IPS-20b (cell line): ENCODE data around the gene CIBAR2.
"Not testable (repeated sequence)": the region's sequence is repeated elsewhere in the genome, so short reads cannot be mapped to it uniquely, and the experiment has no call there.

Source experiments
- H3K27ac ChIP-seq: one replicate; pipeline ENCODE4 v1.5.1; 2013; ENCODE audit warnings: low read length
- H3K27me3 ChIP-seq: 2 replicates; pipeline ENCODE4 v1.6.1; 2013; ENCODE audit warnings: mild to moderate bottlenecking, low read length, inconsistent platforms; ENCODE audit not compliant: insufficient read depth
- H3K36me3 ChIP-seq: 2 replicates; pipeline ENCODE4 v1.6.1; 2013; ENCODE audit warnings: low read depth, mild to moderate bottlenecking, inconsistent platforms, low read length, moderate library complexity; ENCODE audit not compliant: insufficient read depth
- H3K4me1 ChIP-seq: 2 replicates; pipeline ENCODE4 v1.6.1; 2013; ENCODE audit warnings: mild to moderate bottlenecking, control low read depth, inconsistent platforms, low read length, moderate library complexity; ENCODE audit not compliant: insufficient read depth
- H3K4me3 ChIP-seq: 2 replicates; pipeline ENCODE4 v1.5.1; 2013; ENCODE audit warnings: mild to moderate bottlenecking, low read length, inconsistent platforms
- H3K9ac ChIP-seq: 2 replicates; pipeline ENCODE4 v1.6.1; 2013; ENCODE audit warnings: low read depth, mild to moderate bottlenecking, inconsistent platforms, low read length, moderate library complexity
- H3K9me3 ChIP-seq: 2 replicates; pipeline ENCODE4 v1.6.1; 2013; ENCODE audit warnings: mild to moderate bottlenecking, low read depth, low read length, inconsistent platforms; ENCODE audit not compliant: insufficient read depth

The CIBAR2 gene

DNA sequence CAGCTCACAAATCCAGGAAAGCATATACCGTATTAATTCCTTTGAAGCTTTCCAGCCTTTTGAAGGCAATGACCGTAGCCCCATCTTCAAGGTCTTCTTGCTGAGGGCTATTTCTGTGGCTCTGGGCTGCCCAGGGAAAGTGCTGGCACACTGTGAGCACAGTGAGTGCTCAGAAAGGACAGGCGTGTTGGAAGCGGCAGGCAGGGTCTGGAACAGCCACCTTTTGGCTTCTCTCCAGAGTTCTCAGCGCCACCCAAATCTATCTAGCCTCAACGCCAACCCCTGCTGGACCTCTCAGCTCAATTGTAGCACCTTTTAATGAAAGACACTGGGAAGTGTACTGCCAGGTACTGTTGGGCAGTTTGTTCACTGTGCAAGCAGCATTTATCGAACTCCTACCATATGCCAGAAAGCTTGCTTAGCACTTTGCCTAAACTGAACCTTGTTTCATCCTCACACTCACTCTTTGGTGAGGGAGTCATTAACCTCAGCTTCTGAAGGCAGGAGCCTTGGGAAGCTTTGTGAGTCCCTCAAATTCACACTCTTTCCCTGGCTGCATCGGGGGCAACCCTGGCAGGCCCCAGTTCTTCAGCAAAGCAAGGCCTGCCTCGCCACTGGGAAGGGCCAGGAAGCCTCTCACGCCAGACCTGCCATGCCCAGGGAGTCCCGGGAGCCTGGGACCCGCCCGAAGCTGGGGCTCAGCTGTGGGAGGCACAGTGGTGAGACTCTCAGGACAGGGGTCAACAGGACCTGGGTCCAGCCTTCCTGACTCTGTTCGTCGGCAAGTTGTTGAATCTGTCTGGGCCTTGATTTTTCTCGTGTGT, 13.5 kb upstream of the CIBAR2 start:
- Histone ChIP-seq H3K4me3 (no peak overlapping the region), H3K9ac (no peak overlapping the region), H3K36me3 (no peaks in the 10 kb centered on the region), H3K9me3 (no peaks in the 10 kb centered on the region), H3K27ac (no peak overlapping the region), H3K4me1 (peaks cover 17% of the 10 kb centered on the region; the same call in 1 of the 2 replicates), H3K27me3 (0 out of 2 replicates have a peak, but pooled peaks cover 5% of the 10 kb centered on the region)

GRCh38 chr16:85124636-85125346, 12.5 kb upstream of the CIBAR2 start:
- H3K4me1 ChIP-seq: peaks cover 13% of the 10 kb centered on the region; the same call in 1 of the 2 replicates
- H3K27ac ChIP-seq: no peak overlapping the region
- no peak overlapping the region for H3K4me3 ChIP-seq
- H3K9ac ChIP-seq: no peak overlapping the region
- 0 out of 2 replicates have a peak, but pooled peaks cover 5% of the 10 kb centered on the region for H3K27me3 ChIP-seq
- no peaks in the 10 kb centered on the region for H3K36me3 ChIP-seq
- H3K9me3 ChIP-seq: no peaks in the 10 kb centered on the region

GRCh38 chr16:85123891-85124635, 11.8 kb upstream of the CIBAR2 start:
- Histone ChIP-seq H3K27me3 (0 out of 2 replicates have a peak, but pooled peaks cover 5% of the 10 kb centered on the region), H3K4me1 (peaks cover 13% of the 10 kb centered on the region; the same call in 1 of the 2 replicates), H3K27ac (no peak overlapping the region), H3K9ac (no peak overlapping the region), H3K36me3 (no peaks in the 10 kb centered on the region), H3K9me3 (no peaks in the 10 kb centered on the region), H3K4me3 (no peak overlapping the region)

- not testable (repeated sequence) for H3K27ac ChIP-seq, H3K4me3 ChIP-seq, H3K9me3 ChIP-seq, H3K9ac ChIP-seq, H3K27me3 ChIP-seq, H3K36me3 ChIP-seq
- H3K4me1 ChIP-seq: peaks cover 13% of the 10 kb centered on the region; the same call in 1 of the 2 replicates
Measured at GRCh38 chr16:85123441-85123840, 11.2 kb upstream of the CIBAR2 start.

- Histone ChIP-seq H3K9me3 (no peaks in the 10 kb centered on the region; the same call in 1 of the 2 replicates), H3K27ac (no peak overlapping the region), H3K27me3 (no peaks in the 10 kb centered on the region), H3K4me1 (no peaks in the 10 kb centered on the region), H3K4me3 (no peak overlapping the region), H3K36me3 (no peaks in the 10 kb centered on the region), H3K9ac (no peak overlapping the region)
Measured at GRCh38 chr16:85120006-85120340, 7.7 kb upstream of the CIBAR2 start.

DNA sequence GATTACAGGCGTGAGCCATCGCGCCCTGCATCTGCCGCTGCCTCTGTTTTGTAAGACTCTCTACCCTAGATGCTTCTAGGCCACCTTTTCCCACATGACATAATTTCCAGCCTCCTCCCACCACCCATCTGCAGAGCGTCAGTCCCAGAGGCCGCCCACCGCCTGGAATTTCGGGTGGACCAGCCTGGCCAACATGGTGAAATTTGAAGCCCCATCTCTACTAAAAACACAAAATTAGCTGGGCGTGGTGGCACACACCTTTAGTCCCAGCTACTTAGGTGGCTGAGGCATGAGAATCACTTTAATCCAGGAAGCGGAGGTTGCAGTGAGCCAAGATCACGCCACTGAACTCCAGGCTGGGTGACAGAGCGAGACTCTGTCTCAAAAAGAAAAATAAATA, 5.1 kb upstream of the CIBAR2 start:
- Histone ChIP-seq H3K36me3 (no peaks in the 10 kb centered on the region), H3K9me3 (no peaks in the 10 kb centered on the region; the same call in 1 of the 2 replicates), H3K4me1 (no peaks in the 10 kb centered on the region; the same call in 1 of the 2 replicates)

GRCh38 chr16:85114909-85115567, 2.8 kb upstream of the CIBAR2 start:
- no peaks in the 10 kb centered on the region for H3K36me3 ChIP-seq
- no peak overlapping the region for H3K27ac ChIP-seq
- no peak overlapping the region for H3K4me3 ChIP-seq
- H3K4me1 ChIP-seq: no peaks in the 10 kb centered on the region; the same call in 1 of the 2 replicates
- H3K9me3 ChIP-seq: no peaks in the 10 kb centered on the region; the same call in 1 of the 2 replicates
- H3K27me3 ChIP-seq: no peaks in the 10 kb centered on the region; the same call in 1 of the 2 replicates
- no peak overlapping the region for H3K9ac ChIP-seq

More for the DNA sequence above, 5.1 kb upstream of the CIBAR2 start:
- H3K27me3 ChIP-seq: no peaks in the 10 kb centered on the region; the same call in 1 of the 2 replicates
- no peak overlapping the region for H3K4me3 ChIP-seq
- H3K9ac ChIP-seq: no peak overlapping the region
- H3K27ac ChIP-seq: no peak overlapping the region

DNA sequence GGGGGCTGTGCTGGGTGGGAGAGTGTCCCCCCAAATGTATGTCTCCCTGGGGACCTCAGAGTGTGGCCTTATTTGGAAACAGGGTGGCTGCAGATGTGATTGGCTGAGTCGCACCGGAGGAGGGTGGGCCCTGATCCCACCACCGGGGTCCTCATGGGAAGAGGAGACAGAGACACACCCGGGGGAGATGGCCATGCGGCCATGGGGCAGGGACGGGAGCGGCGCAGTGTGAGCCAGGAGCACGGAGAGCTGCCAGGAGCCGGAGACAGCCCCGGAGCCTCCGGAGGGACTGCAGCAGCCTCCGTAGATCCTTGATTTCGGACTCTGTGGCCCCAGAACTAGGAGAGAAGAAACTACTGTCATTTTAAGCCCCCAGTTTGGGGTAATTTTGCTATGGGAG, 1.6 kb upstream of the CIBAR2 start:
- Histone ChIP-seq H3K36me3 (no peaks in the 10 kb centered on the region), H3K4me3 (no peak overlapping the region), H3K27ac (no peak overlapping the region), H3K27me3 (no peaks in the 10 kb centered on the region; the same call in 1 of the 2 replicates), H3K9me3 (no peaks in the 10 kb centered on the region; the same call in 1 of the 2 replicates), H3K4me1 (no peaks in the 10 kb centered on the region; the same call in 1 of the 2 replicates), H3K9ac (no peak overlapping the region; the same call in 1 of the 2 replicates)

DNA sequence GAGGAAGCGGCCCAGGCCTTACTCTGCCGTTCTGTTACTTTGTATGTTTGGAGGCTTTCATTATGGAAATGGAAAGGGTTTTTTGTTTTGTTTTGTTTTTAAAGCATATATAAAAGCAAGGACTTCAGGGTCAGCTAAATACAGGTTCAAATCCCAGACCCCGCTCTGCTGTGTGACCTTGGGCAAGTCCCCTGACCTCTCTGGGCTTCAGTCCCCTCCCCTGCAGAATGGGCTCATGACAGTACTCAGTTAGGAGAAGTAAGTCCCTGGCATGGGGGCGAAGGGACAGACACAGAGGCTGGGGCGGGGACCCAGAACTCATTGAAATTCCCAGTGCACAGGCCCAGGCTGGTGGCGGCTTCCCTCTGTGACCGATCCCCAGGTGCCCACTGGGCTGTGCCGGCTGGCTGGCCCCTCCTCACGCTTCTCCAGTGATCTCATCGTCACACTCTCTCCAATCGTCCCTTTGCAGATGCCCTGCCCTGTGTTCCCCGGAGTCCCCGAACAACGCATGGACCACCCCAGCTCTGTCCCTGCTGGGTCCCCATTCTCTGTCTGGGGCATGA, 979 bp upstream of the CIBAR2 start:
- H3K4me1 ChIP-seq: no peaks in the 10 kb centered on the region; the same call in 1 of the 2 replicates
- no peaks in the 10 kb centered on the region for H3K9me3 ChIP-seq
- H3K36me3 ChIP-seq: no peaks in the 10 kb centered on the region
- no peak overlapping the region for H3K27ac ChIP-seq
- H3K9ac ChIP-seq: no peak overlapping the region; the same call in 1 of the 2 replicates
- no peaks in the 10 kb centered on the region; the same call in 1 of the 2 replicates for H3K27me3 ChIP-seq
- H3K4me3 ChIP-seq: no peak overlapping the region

DNA sequence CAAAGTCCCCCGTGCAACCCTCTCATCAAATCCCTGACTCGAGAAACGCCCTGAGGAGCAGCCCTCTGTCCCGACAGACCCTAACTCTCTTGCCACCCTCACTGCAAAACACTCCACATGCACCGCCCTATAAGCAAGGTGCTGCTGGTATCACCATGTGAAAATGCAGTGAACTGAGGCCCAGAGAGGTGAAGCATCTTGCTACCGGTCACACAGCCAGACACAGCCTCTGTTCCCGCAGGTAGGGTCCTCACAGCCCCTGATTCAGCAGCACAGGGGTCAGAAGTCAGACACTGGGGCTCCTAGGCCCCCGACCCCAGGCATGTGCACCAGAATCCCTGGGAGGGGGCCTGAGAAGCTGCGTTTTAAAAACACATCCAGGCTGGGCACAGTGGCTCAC, 1.1 kb downstream of the CIBAR2 start:
- no peaks in the 10 kb centered on the region; the same call in 1 of the 2 replicates for H3K27me3 ChIP-seq
- no peak overlapping the region for H3K4me3 ChIP-seq
- H3K4me1 ChIP-seq: no peaks in the 10 kb centered on the region; the same call in 1 of the 2 replicates
- no peaks in the 10 kb centered on the region for H3K36me3 ChIP-seq
- no peaks in the 10 kb centered on the region for H3K9me3 ChIP-seq
- no peak overlapping the region for H3K27ac ChIP-seq
- H3K9ac ChIP-seq: no peak overlapping the region
